Urinary bladder (tissue), 4 donors: Measurements from ENCODE around the gene GLYR1. TPM values are rescaled to one million over a fixed set of nuclear protein-coding genes. Genes with fewer than 3 reads are reported as not detected.

Experiments
- DNase-seq: peaks from one replicate; pipeline ENCODE4 v3.0.0-alpha.2; 2015; ENCODE audit errors: extremely low spot score
- H3K27ac ChIP-seq: one replicate; pipeline ENCODE4 v1.5.1; 2013; ENCODE audit warnings: low read depth, mild to moderate bottlenecking, moderate library complexity
- H3K36me3 ChIP-seq: one replicate; pipeline ENCODE4 v1.6.1; 2013; ENCODE audit warnings: mild to moderate bottlenecking, moderate library complexity; ENCODE audit not compliant: insufficient read depth
- H3K4me1 ChIP-seq: one replicate; pipeline ENCODE4 v1.6.1; 2013; ENCODE audit warnings: mild to moderate bottlenecking, moderate library complexity; ENCODE audit not compliant: insufficient read depth
- H3K4me3 ChIP-seq: one replicate; pipeline ENCODE4 v1.5.1; 2013; ENCODE audit warnings: low read depth, low read length
- WGBS: extraction: QIAGEN DNeasy Blood & Tissue Kit; methylation state at CpG from one replicate; pipeline ENCODE4 v1.1.7; 2013; 5-methylcytosine and 5-hydroxymethylcytosine counted together
- polyA plus RNA-seq: library from polyadenylated mRNA; stranded (reverse); fragments of 200-250 nt; gene quantifications from one replicate; pipeline ENCODE4 v1.2.3, GENCODE V29; 2013
- small RNA-seq: library from RNA; depleted of rRNA; stranded (forward); fragments of <200 nt; gene quantifications from one replicate; pipeline ENCODE3, GENCODE V24; 2014
- total RNA-seq: library from RNA; depleted of rRNA; stranded (reverse); fragments of >200 nt; gene quantifications from one replicate; pipeline ENCODE4 v1.2.3, GENCODE V29; 2014
- donor health status: healthy with polysubstance abuse.
- donor health status: healthy.

GLYR1 gene
- total and polyA plus RNA-seq, 2 donors = 44.4 to 60.3 TPM

DNA sequence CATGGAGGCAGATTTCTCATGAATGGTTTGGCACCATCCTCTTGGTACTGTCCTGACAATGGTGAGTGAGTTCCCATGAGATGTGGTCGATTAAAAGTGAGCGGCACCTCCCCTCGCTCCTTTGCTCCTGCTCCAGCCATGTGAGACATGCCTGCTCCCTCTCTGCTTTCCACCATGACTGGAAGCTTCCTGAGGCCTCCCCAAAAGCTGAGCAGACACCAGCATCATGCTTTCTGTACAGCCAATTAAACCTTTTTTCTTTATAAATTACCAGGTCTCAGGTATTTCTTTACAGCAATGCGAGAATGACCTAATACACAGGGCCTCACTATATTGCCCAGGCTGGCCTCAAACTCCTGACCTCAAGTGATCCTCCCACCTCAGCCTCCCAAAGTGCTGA is 92.2 kb downstream of the GLYR1 start:
- Histone ChIP-seq H3K27ac (no peak overlapping the region), H3K4me1 (no peaks in the 10 kb centered on the region), H3K36me3 (peaks cover 3% of the 10 kb centered on the region), H3K4me3 (no peak overlapping the region)
- DNase-seq = no peak
- 97% methylated on average over 4 of the region's 4 CpGs for WGBS

DNA sequence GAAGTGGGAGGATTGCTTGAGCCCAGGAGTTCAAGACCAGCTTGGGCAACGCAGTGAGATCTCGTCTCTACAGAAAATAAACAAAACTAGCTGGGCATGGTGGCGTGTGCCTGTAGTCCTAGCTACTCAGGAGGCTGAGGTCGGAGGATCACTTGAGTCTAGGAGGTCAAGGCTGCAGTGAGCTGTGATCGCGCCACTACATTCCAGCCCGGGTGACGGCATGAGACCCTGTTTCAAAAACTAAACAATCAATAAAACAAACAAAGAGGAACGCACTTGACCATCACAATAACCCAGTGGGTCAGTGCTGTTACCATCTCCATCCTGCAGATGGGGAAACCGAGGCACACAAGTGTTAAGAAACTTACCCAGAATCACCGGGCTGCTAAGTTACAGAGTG is 93.9 kb downstream of the GLYR1 start:
- Histone ChIP-seq H3K4me1 (no peaks in the 10 kb centered on the region), H3K4me3 (no peak overlapping the region), H3K36me3 (peaks cover 3% of the 10 kb centered on the region), H3K27ac (no peak overlapping the region)
- 93% methylated on average over 11 of the region's 11 CpGs for WGBS
- no peak for DNase-seq

Small RNA genes within 50 kb of the gene (small RNA-seq; reads per million reads assigned to genes)
- gene RF00017 = not detected

Other genes starting within 250 kb of the GLYR1 start
- gene UBALD1, start 232.4 kb downstream of the GLYR1 start, total RNA-seq = 2.3 TPM
- gene UBALD1, start 232.4 kb downstream of the GLYR1 start, polyA plus RNA-seq = 37.9 TPM
- gene MGRN1, start 222.5 kb downstream of the GLYR1 start, total RNA-seq = 22.5 TPM
- gene MGRN1, start 222.5 kb downstream of the GLYR1 start, polyA plus RNA-seq = 34.9 TPM
- 17.0 TPM for gene NUDT16L1, start 153.7 kb downstream of the GLYR1 start, total RNA-seq
- 38.4 TPM for gene NUDT16L1, start 153.7 kb downstream of the GLYR1 start, polyA plus RNA-seq
- gene ANKS3, start 113.0 kb downstream of the GLYR1 start, total RNA-seq = 22.1 TPM
- 21.6 TPM for gene ANKS3, start 113.0 kb downstream of the GLYR1 start, polyA plus RNA-seq
- gene DNAAF8, start 112.8 kb downstream of the GLYR1 start, total RNA-seq = 1.3 TPM
- gene DNAAF8, start 112.8 kb downstream of the GLYR1 start, polyA plus RNA-seq = 1.3 TPM
- gene ZNF500, start 80.1 kb downstream of the GLYR1 start, total RNA-seq = 9.9 TPM
- 14.4 TPM for gene ZNF500, start 80.1 kb downstream of the GLYR1 start, polyA plus RNA-seq
- gene SEPTIN12, start 58.9 kb downstream of the GLYR1 start, total RNA-seq = not detected
- not detected for gene SEPTIN12, start 58.9 kb downstream of the GLYR1 start, polyA plus RNA-seq
- gene SMIM22, start 51.9 kb downstream of the GLYR1 start, total RNA-seq = 13.4 TPM
- 52.2 TPM for gene SMIM22, start 51.9 kb downstream of the GLYR1 start, polyA plus RNA-seq
- gene ROGDI, start 44.7 kb downstream of the GLYR1 start, total RNA-seq = 8.5 TPM
- gene ROGDI, start 44.7 kb downstream of the GLYR1 start, polyA plus RNA-seq = 45.1 TPM
- gene UBN1, start 193 bp upstream of the GLYR1 start, total RNA-seq = 14.1 TPM
- gene UBN1, start 193 bp upstream of the GLYR1 start, polyA plus RNA-seq = 17.5 TPM
- gene PPL, start 89.9 kb upstream of the GLYR1 start, total RNA-seq = 10.1 TPM
- gene PPL, start 89.9 kb upstream of the GLYR1 start, polyA plus RNA-seq = 55.0 TPM
- gene SEC14L5, start 111.0 kb upstream of the GLYR1 start, total RNA-seq = 0.42 TPM
- gene SEC14L5, start 111.0 kb upstream of the GLYR1 start, polyA plus RNA-seq = 0.48 TPM
- gene NAGPA, start 186.6 kb upstream of the GLYR1 start, total RNA-seq = 5.5 TPM
- 17.5 TPM for gene NAGPA, start 186.6 kb upstream of the GLYR1 start, polyA plus RNA-seq
- gene C16orf89, start 218.7 kb upstream of the GLYR1 start, total RNA-seq = 6.0 TPM
- 11.1 TPM for gene C16orf89, start 218.7 kb upstream of the GLYR1 start, polyA plus RNA-seq
- gene ALG1, start 224.6 kb upstream of the GLYR1 start, total RNA-seq = 15.1 TPM
- gene ALG1, start 224.6 kb upstream of the GLYR1 start, polyA plus RNA-seq = 18.5 TPM